Right lobe of liver (tissue), 6 donors: ENCODE measurements around the gene STAC3. TPM values are rescaled to one million over a fixed set of nuclear protein-coding genes. Genes with fewer than 3 reads are reported as not detected.

ENCODE experiments used
- ATAC-seq, 4 donors: fragments of 200-7000 bp; cut with Tn5 transposase; one replicate each; pipeline ENCODE4 v1.9.1; 2020; ENCODE audit warnings: mild to moderate bottlenecking in 4 of 4, moderate library complexity in 4 of 4
- DNase-seq, 3 donors: peaks; one replicate each; pipeline ENCODE4 v3.0.0-alpha.2; 2020
- H3K27ac ChIP-seq, 3 donors: fragments of 200-600 bp; one replicate each; pipeline ENCODE4 v1.8.0; 2022
- H3K27me3 ChIP-seq, 2 donors: fragments of 200-600 bp; one replicate each; pipeline ENCODE4 v1.8.0; 2022
- H3K36me3 ChIP-seq, 4 donors: fragments of 200-600 bp; sonication (generic) in 1 of 4; one replicate each; pipeline versions ENCODE4 v1.5.1 to v1.8.0; 2017 to 2022; ENCODE audit warnings: control low read depth in 1 of 4
- H3K4me1 ChIP-seq, 4 donors: fragments of 200-600 bp; sonication (generic) in 1 of 4; one replicate each; pipeline versions ENCODE4 v1.5.1 to v1.8.0; 2017 to 2022; ENCODE audit warnings: control low read depth in 1 of 4
- H3K4me3 ChIP-seq, 3 donors: fragments of 200-600 bp; one replicate each; pipeline ENCODE4 v1.8.0; 2022
- H3K9me3 ChIP-seq, 4 donors: fragments of 200-600 bp; sonication (generic) in 1 of 4; one replicate each; pipeline versions ENCODE4 v1.5.1 to v1.8.0; 2017 to 2022; ENCODE audit warnings: control low read depth in 1 of 4
- POLR2A ChIP-seq: fragments of 450-650 bp; IDR thresholded peaks from one replicate; pipeline ENCODE4 v1.6.1; 2017; ENCODE audit warnings: antibody characterized with exemption, mild to moderate bottlenecking
- WGBS: methylation state at CpG from one replicate; pipeline ENCODE4 v1.1.6; 2018; ENCODE audit warnings: low coverage, low lambda C conversion rate; ENCODE audit not compliant: insufficient coverage; ENCODE audit errors: missing lambda C conversion rate; 5-methylcytosine and 5-hydroxymethylcytosine counted together
- intact Hi-C, 2 donors: fragments of 100-400 bp; cut with DNase I; formaldehyde crosslinking; loops; one replicate each; pipeline versions ENCODE4 v1.11.2 to v1.14.1; 2022
- total RNA-seq, 6 experiments: library from RNA; depleted of rRNA in 2 of 6; stranded (reverse); fragments of >200 nt in 2 of 6; fragmentation: NEBNext Ultra II Directional in 3 of 6; extraction: Animal tissue kit (Norgen Biotek cat#: 25700) in 3 of 6; gene quantifications; one replicate each; pipeline versions ENCODE4 v1.1.0 to v1.2.4, GENCODE V29; 2016 to 2023
- TF ChIP-seq, protein P1 (sequence below), 4 donors: fragments of 200-600 bp in 3 of 4; fragments of 450-650 bp in 1 of 4; IDR thresholded peaks; one replicate each; pipeline versions ENCODE4 v1.5.1 to v1.8.0; 2016 to 2022; ENCODE audit warnings: antibody characterized with exemption in 4 of 4, mild to moderate bottlenecking in 2 of 4
- donor health status: DM: no; HTN: yes; CAD: no.
- donor health status: DM: no; HTN: no; CAD: no.
- donor health status: DM: no; HTN: no; CAD: no.
- donor health status: DM: no; HTN: yes; CAD: no.
- donor health status: DM: no; HTN: yes; CAD: no.

Gene STAC3
- total RNA-seq, 6 experiments from 2014 or later: 0.98 to 4.5 (median 1.8) TPM

GRCh38 chr12:57233357-57234232, 17.4 kb downstream of the STAC3 start:
- DNase-seq: peak in 1 of 3 donors; percentile 18
- Histone ChIP-seq H3K27ac (peak overlapping the region in 1 of 3 donors; percentile 77), H3K9me3 (no peaks in the 10 kb centered on the region), H3K27me3 (no peaks in the 10 kb centered on the region), H3K4me3 (no peak overlapping the region), H3K36me3 (peaks cover 0 to 31% (median 15%) of the 10 kb centered on the region in 4 donors), H3K4me1 (peaks cover 0 to 61% (median 21%) of the 10 kb centered on the region in 4 donors)
- no peak for ATAC-seq
- TF ChIP-seq, protein P1, sequence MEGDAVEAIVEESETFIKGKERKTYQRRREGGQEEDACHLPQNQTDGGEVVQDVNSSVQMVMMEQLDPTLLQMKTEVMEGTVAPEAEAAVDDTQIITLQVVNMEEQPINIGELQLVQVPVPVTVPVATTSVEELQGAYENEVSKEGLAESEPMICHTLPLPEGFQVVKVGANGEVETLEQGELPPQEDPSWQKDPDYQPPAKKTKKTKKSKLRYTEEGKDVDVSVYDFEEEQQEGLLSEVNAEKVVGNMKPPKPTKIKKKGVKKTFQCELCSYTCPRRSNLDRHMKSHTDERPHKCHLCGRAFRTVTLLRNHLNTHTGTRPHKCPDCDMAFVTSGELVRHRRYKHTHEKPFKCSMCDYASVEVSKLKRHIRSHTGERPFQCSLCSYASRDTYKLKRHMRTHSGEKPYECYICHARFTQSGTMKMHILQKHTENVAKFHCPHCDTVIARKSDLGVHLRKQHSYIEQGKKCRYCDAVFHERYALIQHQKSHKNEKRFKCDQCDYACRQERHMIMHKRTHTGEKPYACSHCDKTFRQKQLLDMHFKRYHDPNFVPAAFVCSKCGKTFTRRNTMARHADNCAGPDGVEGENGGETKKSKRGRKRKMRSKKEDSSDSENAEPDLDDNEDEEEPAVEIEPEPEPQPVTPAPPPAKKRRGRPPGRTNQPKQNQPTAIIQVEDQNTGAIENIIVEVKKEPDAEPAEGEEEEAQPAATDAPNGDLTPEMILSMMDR (IDR thresholded peaks at IDR 0.05): no peak
- no peak for TF ChIP-seq POLR2A
- no CpG with 5 or more reads among the region's 15 CpGs for WGBS
- intact Hi-C loops: no loop called here

DNA sequence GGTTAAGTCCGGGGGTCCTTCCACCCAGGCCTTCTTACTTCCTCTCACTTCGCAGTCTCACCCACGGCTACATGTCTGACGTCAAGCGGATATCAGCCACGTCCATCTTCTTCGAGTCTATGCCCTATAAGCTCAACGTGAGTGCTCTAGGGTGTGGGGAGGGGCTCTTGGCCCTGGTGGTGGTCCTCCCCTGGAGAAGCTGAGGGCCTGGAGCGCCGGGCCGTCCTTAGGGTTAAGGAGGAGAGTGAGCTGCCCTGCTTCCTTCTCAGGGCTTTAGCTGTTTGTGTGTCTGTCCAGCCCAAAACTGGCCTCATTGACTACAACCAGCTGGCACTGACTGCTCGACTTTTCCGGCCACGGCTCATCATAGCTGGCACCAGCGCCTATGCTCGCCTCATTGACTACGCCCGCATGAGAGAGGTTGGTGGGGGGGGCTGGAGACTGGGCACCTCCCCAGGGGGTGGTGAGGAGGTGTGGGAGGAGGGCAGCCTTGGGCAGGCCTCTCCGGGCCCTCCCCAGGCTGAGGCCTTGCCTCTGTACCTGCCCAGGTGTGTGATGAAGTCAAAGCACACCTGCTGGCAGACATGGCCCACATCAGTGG, 18.7 kb downstream of the STAC3 start:
- DNase-seq (peak in 1 of 3 donors; percentile 63), ATAC-seq (peak in 1 of 4 donors; percentile 2)
- no peaks in the 10 kb centered on the region for H3K9me3 ChIP-seq
- TF ChIP-seq POLR2A: no peak
- TF ChIP-seq, protein P1 (IDR thresholded peaks at IDR 0.05): no peak
- peak overlapping the region; percentile 58 to 63 (median 60) for H3K4me3 ChIP-seq
- intact Hi-C loops: no loop called here
- H3K27me3 ChIP-seq: no peaks in the 10 kb centered on the region
- peaks cover 0 to 54% (median 23%) of the 10 kb centered on the region in 4 donors for H3K4me1 ChIP-seq
- H3K27ac ChIP-seq: peak overlapping the region in 2 of 3 donors; percentile 89 to 91
- 46% methylated on average over 9 of the region's 19 CpGs for WGBS
- H3K36me3 ChIP-seq: peaks cover 0 to 31% (median 15%) of the 10 kb centered on the region in 4 donors

DNA sequence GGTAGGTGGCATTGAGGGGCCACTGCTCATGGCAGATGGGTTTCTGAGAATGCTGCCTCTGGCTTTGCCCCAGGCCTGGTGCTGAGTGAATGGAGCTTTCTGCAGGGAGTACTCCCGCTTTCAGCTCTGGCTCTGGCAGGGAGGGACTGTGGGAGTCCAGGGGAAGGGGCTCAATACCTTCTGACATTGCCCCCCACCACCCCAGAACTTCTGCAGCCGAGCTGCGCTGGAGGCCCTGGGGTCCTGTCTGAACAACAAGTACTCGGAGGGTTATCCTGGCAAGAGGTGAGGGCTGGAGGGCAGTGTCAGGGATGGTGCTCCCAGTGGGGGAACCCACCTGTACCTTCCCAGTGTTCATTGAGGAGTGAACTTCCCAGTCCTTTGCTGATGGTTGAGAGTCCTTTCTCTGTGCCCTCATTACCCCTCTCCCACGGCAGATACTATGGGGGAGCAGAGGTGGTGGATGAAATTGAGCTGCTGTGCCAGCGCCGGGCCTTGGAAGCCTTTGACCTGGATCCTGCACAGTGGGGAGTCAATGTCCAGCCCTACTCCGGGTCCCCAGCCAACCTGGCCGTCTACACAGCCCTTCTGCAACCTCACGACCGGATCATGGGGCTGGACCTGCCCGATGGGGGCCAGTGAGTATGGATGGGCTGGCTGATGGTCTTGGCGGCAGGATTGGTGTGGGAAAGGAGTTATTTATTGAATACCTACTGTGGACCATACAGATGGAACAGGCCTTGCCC, 19.5 kb downstream of the STAC3 start:
- WGBS: 60% methylated on average over 1 of the region's 13 CpGs

More for the DNA sequence above, 19.5 kb downstream of the STAC3 start:
- Histone ChIP-seq H3K4me3 (peak overlapping the region; percentile 58 to 63 (median 60)), H3K9me3 (no peaks in the 10 kb centered on the region), H3K4me1 (peaks cover 0 to 54% (median 23%) of the 10 kb centered on the region in 4 donors), H3K27ac (peak overlapping the region; percentile 89 to 91 (median 91)), H3K36me3 (peaks cover 0 to 31% (median 15%) of the 10 kb centered on the region in 4 donors), H3K27me3 (no peaks in the 10 kb centered on the region)
- ATAC-seq: peak in 3 of 4 donors; percentile 36 to 46 (median 41)
- TF ChIP-seq, protein P1 (IDR thresholded peaks at IDR 0.05): no peak
- peak; percentile 29 for TF ChIP-seq POLR2A
- intact Hi-C loops: no loop called here
- peak in 2 of 3 donors; percentile 84 to 89 for DNase-seq
